HepG2 (cell line): ENCODE data around the gene TMPO. TPM values are rescaled to one million over a fixed set of nuclear protein-coding genes. Genes with fewer than 3 reads are reported as not detected.

Experiments used
- ATAC-seq: fragments of 200-7000 bp; cut with Tn5 transposase; 3 replicates; pipeline ENCODE4 v1.9.1; 2020; ENCODE audit warnings: mild to moderate bottlenecking, moderate library complexity
- BruUV-seq: library from RNA; stranded (reverse); fragments of 400-500 nt; replicated peaks from 2 replicates; lab custom pipeline; 2021; lab: Mats Ljungman, UMichigan
- CTCF ChIA-PET: fragments of 300-600 bp; formaldehyde crosslinking; extraction: SDS; loops from one replicate; lab custom pipeline; 2021; ENCODE audit warnings: low total read pairs, inconsistent platforms, low intra/inter-chr PET ratio; lab: Yijun Ruan, JAX
- POLR2A ChIA-PET: fragments of 350-600 bp; sonication (Branson Sonifier 250); formaldehyde crosslinking; loops from one replicate; lab custom pipeline; 2020; ENCODE audit warnings: antibody characterized with exemption, inconsistent platforms; lab: Yijun Ruan, JAX
- DNase-seq: peaks from one replicate; pipeline ENCODE4 v3.0.0-alpha.2; 2015; ENCODE audit warnings: low spot score
- FAIRE-seq: peaks from 3 replicates; lab custom pipeline; 2011; peaks lifted over from hg19 to GRCh38; lab: Jason Lieb, UNC
- H2AFZ ChIP-seq: one replicate; pipeline ENCODE4 v1.6.1; 2011; ENCODE audit warnings: low read length, inconsistent platforms
- H3K27ac ChIP-seq: fragments of 300-600 bp; 3 replicates; pipeline ENCODE4 v1.8.0; 2011; ENCODE audit warnings: mixed run types, mild to moderate bottlenecking, mixed read lengths, low read length, inconsistent platforms; ENCODE audit not compliant: insufficient read depth; ENCODE audit errors: extremely low read length
- H3K27me3 ChIP-seq, 2 experiments: fragments of 200-600 bp in 1 of 2; 2 replicates in 1 of 2; 3 replicates in 1 of 2; pipeline versions ENCODE4 v1.6.0 to v1.8.0; 2011; ENCODE audit warnings: low read length in 2 of 2, mild to moderate bottlenecking in 2 of 2, moderate library complexity in 2 of 2, inconsistent platforms in 1 of 2; ENCODE audit not compliant: insufficient read depth in 2 of 2, control insufficient read depth in 1 of 2
- H3K36me3 ChIP-seq, 2 experiments: fragments of 200-600 bp in 1 of 2; replicated peaks in 1 of 2; 2 replicates in 1 of 2; 3 replicates in 1 of 2; pipeline versions ENCODE4 v1.5.1 to v1.8.0; 2011; ENCODE audit warnings: low read length in 2 of 2, inconsistent platforms in 1 of 2; ENCODE audit not compliant: insufficient read depth in 2 of 2, control insufficient read depth in 1 of 2
- H3K4me1 ChIP-seq: 2 replicates; pipeline ENCODE4 v1.5.1; 2012; ENCODE audit warnings: low read length, inconsistent platforms; ENCODE audit not compliant: insufficient read depth
- H3K4me2 ChIP-seq: 2 replicates; pipeline ENCODE4 v1.6.0; 2011; ENCODE audit warnings: low read depth, low read length, inconsistent platforms
- H3K4me3 ChIP-seq, 3 experiments: fragments of 200-600 bp in 1 of 3; sonication (generic), shearing (Covaris generic) in 1 of 3; replicated peaks in 1 of 3; 2 replicates each; pipeline ENCODE4 v1.5.1; 2011 to 2016; ENCODE audit warnings: low read length in 3 of 3, inconsistent platforms in 2 of 3, low read depth in 2 of 3, mild to moderate bottlenecking in 2 of 3, control low read depth in 1 of 3, mixed read lengths in 1 of 3; ENCODE audit not compliant: insufficient read depth in 1 of 3
- H3K79me2 ChIP-seq: one replicate; pipeline ENCODE4 v1.6.1; 2011; ENCODE audit warnings: low read length, inconsistent platforms; ENCODE audit not compliant: insufficient read depth
- H3K9ac ChIP-seq: 2 replicates; pipeline ENCODE4 v1.6.0; 2011; ENCODE audit warnings: mild to moderate bottlenecking, low read depth, low read length, inconsistent platforms; ENCODE audit not compliant: insufficient read depth
- H3K9me3 ChIP-seq: 2 replicates; pipeline ENCODE4 v1.5.1; 2012; ENCODE audit warnings: mild to moderate bottlenecking, low read length
- H4K20me1 ChIP-seq: 2 replicates; pipeline ENCODE4 v1.6.0; 2011; ENCODE audit warnings: inconsistent platforms, mild to moderate bottlenecking, low read length, moderate library complexity; ENCODE audit not compliant: insufficient read depth
- ESRRA ChIP-seq: sonication (generic); formaldehyde crosslinking; IDR thresholded peaks from 2 replicates; pipeline ENCODE4 v1.5.1; 2020; ENCODE audit warnings: mild to moderate bottlenecking, low read depth, missing genetic modification reagents
- HOXA3 ChIP-seq: sonication (generic); formaldehyde crosslinking; IDR thresholded peaks from 2 replicates; pipeline ENCODE4 v1.5.0; 2020; ENCODE audit warnings: missing genetic modification reagents
- KDM6A ChIP-seq: IDR thresholded peaks from 2 replicates; pipeline ENCODE4 v1.6.1; 2016; ENCODE audit warnings: low read depth
- MIER2 ChIP-seq: IDR thresholded peaks from 2 replicates; pipeline ENCODE4 v1.6.1; 2016; ENCODE audit warnings: missing biosample characterization, missing genetic modification reagents
- MXI1 ChIP-seq: IDR thresholded peaks from 3 replicates; pipeline ENCODE4 v1.6.1; 2012; ENCODE audit warnings: low read depth, low read length, inconsistent platforms, borderline replicate concordance
- NR2F6 ChIP-seq, 2 experiments: IDR thresholded peaks; 2 replicates each; pipeline ENCODE4 v1.6.1; 2016; ENCODE audit warnings: antibody characterized with exemption in 1 of 2, mild to moderate bottlenecking in 1 of 2
- PHF21A ChIP-seq: sonication (generic); formaldehyde crosslinking; IDR thresholded peaks from 2 replicates; pipeline ENCODE4 v1.5.0; 2020; ENCODE audit warnings: mild to moderate bottlenecking, missing genetic modification reagents
- PHF5A ChIP-seq: IDR thresholded peaks from one replicate; pipeline ENCODE4 v1.6.1; 2018; ENCODE audit warnings: low read depth, missing genetic modification reagents; ENCODE audit not compliant: unreplicated experiment
- REL ChIP-seq: sonication (generic); formaldehyde crosslinking; conservative IDR thresholded peaks from 2 replicates; pipeline ENCODE4 v1.8.0; 2022; ENCODE audit warnings: mild to moderate bottlenecking, missing genetic modification reagents, moderate library complexity
- RXRB ChIP-seq: IDR thresholded peaks from 2 replicates; pipeline ENCODE4 v1.6.1; 2016; ENCODE audit warnings: borderline replicate concordance, missing genetic modification reagents, missing compliant biosample characterization
- ZKSCAN8 ChIP-seq: IDR thresholded peaks from 2 replicates; pipeline ENCODE4 v1.6.1; 2016; ENCODE audit warnings: borderline replicate concordance, missing genetic modification reagents, missing compliant biosample characterization
- ZNF501 ChIP-seq: sonication (generic); formaldehyde crosslinking; IDR thresholded peaks from 2 replicates; pipeline ENCODE4 v1.5.1; 2020; ENCODE audit warnings: mild to moderate bottlenecking, moderate library complexity, missing genetic modification reagents
- WGBS: methylation state at CpG from one replicate; pipeline ENCODE4 v1.1.6; 2017; ENCODE audit warnings: low lambda C conversion rate; 5-methylcytosine and 5-hydroxymethylcytosine counted together
- in situ Hi-C: cut with HindIII; loops from 2 replicates; pipeline ENCODE4 v1.10.0; 2017; ENCODE audit warnings: low pct_unique_long_range_greater_than_20kb; ENCODE audit not compliant: extremely low pct_ligation_motif_present
- intact Hi-C: fragments of 100-400 bp; cut with micrococcal nuclease; formaldehyde crosslinking; loops from one replicate; pipeline ENCODE4 v1.10.0; 2022; ENCODE audit not compliant: unreplicated experiment
- polyA plus RNA-seq, 8 experiments: library from polyadenylated mRNA; depleted of rRNA in 3 of 8; stranded (reverse) in 7 of 8; unstranded in 1 of 8; fragments of >200 nt; fragmentation: Illumina TruSeq in 4 of 8; extraction: Trizol in 4 of 8; gene quantifications; 2 replicates each; pipeline versions ENCODE4 v1.2.1 to v1.2.3, GENCODE V29; 2011 to 2016; ENCODE audit warnings: low read depth in 4 of 8, missing spikeins in 1 of 8, mixed read lengths in 1 of 8; ENCODE audit not compliant: insufficient read depth in 1 of 8
- total RNA-seq, 5 experiments: library from RNA; depleted of rRNA; stranded (reverse); fragments of >200 nt; fragmentation: Illumina TruSeq; extraction: Trizol; gene quantifications; 2 replicates each; pipeline ENCODE4 v1.2.3, GENCODE V29; 2016; ENCODE audit warnings: low read depth in 1 of 5
- TF ChIP-seq, protein P1 (sequence below): sonication (generic); formaldehyde crosslinking; IDR thresholded peaks from 2 replicates; pipeline ENCODE4 v1.4.0; 2020; ENCODE audit warnings: mild to moderate bottlenecking, missing genetic modification reagents
- TF ChIP-seq, protein P2 (sequence below): sonication (generic); formaldehyde crosslinking; IDR thresholded peaks from 2 replicates; pipeline ENCODE4 v1.4.0; 2020; ENCODE audit warnings: missing genetic modification reagents
- TF ChIP-seq, protein P3 (sequence below): sonication (generic); formaldehyde crosslinking; IDR thresholded peaks from 2 replicates; pipeline ENCODE4 v1.5.1; 2020; ENCODE audit warnings: missing genetic modification reagents, mild to moderate bottlenecking, borderline replicate concordance

TMPO gene
- total and polyA plus RNA-seq, 2 of the 13 experiments (the other 11 are each of a cell fraction or from before 2014, with no cell fraction given) = 24.2 to 167 TPM

DNA sequence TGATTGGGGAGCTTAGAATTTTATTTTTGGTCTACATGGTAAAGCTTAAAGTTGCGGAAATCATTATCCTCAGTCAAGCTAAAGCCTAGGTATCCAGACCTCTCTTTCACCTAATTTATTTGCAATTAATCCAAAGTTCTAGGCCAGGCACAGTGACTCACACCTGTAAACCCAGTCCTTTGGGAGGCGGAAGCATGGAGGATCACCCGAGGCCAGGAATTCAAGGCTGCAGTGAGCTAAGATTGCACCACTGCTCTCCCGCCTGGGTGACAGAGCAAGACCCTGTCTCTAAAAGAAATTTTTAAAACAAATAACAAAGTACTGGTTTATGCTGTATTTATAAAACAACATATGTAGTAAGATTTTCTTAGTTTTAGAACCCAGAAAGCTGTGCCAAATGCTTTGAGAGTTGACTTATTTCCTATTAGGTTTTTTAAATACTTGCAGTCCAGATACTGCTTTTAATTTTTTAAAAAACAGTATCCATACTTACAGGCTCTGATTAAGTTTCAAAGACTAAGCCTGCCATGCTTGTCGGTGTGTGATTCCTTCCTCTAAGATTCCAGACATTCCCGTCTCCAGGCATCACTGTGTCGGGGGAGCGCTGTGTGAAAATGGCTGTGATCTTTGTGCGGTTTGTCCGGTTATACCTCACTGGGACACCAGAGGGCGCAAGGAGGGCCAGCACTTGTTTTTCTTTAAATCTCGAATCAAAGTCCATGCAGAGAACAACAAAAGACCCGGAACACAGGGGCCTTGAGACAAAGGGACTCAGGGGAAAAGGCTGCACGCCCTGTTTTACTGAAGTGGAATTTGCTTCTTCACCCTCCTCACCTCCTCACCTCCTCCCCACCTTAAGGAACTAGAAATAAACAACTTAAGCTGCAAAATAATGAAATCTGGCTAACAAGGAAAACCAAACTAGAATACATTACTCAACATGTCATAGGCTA, 24.6 kb upstream of the TMPO start:
- in situ Hi-C loops (no loop called here), intact Hi-C loops (loop anchor here (1.0 to 2.0 kb wide), 5 partner anchors 13 to 164 kb away; no protein-coding TSS in a partner anchor)
- H3K9me3 ChIP-seq = no peaks in the 10 kb centered on the region
- ATAC-seq (peak; percentile 87), DNase-seq (peak; percentile 90), FAIRE-seq (peak; percentile 91)
- H3K79me2 ChIP-seq = no peaks in the 10 kb centered on the region
- ChIA-PET POLR2A (interaction anchor here (0.8 to 2.2 kb wide), 6 partner anchors 10 to 103 kb away, joined by 3 to 21 read pairs (median 6); partner anchors contain the start of genes SLC25A3 and TMPO), CTCF (interaction anchor here (0.9 to 3.1 kb wide), 4 partner anchors 13 to 163 kb away, joined by 3 to 21 read pairs (median 7); partner anchors contain the start of gene TMPO)
- peak overlapping the region; percentile 61 for H3K4me2 ChIP-seq
- H3K4me1 ChIP-seq = peaks cover 56% of the 10 kb centered on the region
- H2AFZ ChIP-seq = peak overlapping the region; percentile 44
- peak overlapping the region; percentile 69 for H3K9ac ChIP-seq
- no peaks in the 10 kb centered on the region for H3K27me3 ChIP-seq
- BruUV-seq = no TSS peak
- H3K36me3 ChIP-seq = no peaks in the 10 kb centered on the region
- H4K20me1 ChIP-seq = no peaks in the 10 kb centered on the region
- WGBS = 16% methylated on average over 14 of the region's 14 CpGs
- H3K27ac ChIP-seq = peak overlapping the region; percentile 76
- H3K4me3 ChIP-seq = peak overlapping the region; percentile 31 to 60 (median 34); a peak in 5 of 6 replicates
- TF ChIP-seq KDM6A (CRISPR knock-in tag) = peak; percentile 42; the same call in 1 of the 2 replicates
- no peak for TF ChIP-seq PHF5A (CRISPR knock-in tag)
- peak; percentile 62 for TF ChIP-seq ESRRA (CRISPR knock-in tag)
- no peak for TF ChIP-seq REL (CRISPR knock-in tag)
- TF ChIP-seq ZNF501 (CRISPR knock-in tag) = peak; percentile 33; the same call in 1 of the 2 replicates
- TF ChIP-seq, protein P1, sequence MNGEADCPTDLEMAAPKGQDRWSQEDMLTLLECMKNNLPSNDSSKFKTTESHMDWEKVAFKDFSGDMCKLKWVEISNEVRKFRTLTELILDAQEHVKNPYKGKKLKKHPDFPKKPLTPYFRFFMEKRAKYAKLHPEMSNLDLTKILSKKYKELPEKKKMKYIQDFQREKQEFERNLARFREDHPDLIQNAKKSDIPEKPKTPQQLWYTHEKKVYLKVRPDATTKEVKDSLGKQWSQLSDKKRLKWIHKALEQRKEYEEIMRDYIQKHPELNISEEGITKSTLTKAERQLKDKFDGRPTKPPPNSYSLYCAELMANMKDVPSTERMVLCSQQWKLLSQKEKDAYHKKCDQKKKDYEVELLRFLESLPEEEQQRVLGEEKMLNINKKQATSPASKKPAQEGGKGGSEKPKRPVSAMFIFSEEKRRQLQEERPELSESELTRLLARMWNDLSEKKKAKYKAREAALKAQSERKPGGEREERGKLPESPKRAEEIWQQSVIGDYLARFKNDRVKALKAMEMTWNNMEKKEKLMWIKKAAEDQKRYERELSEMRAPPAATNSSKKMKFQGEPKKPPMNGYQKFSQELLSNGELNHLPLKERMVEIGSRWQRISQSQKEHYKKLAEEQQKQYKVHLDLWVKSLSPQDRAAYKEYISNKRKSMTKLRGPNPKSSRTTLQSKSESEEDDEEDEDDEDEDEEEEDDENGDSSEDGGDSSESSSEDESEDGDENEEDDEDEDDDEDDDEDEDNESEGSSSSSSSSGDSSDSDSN (CRISPR knock-in tag) = 0 out of 2 replicates have a peak, but pooled peaks have one; percentile 7
- TF ChIP-seq PHF21A = peak; percentile 71; the same call in 1 of the 2 replicates
- TF ChIP-seq, protein P2, sequence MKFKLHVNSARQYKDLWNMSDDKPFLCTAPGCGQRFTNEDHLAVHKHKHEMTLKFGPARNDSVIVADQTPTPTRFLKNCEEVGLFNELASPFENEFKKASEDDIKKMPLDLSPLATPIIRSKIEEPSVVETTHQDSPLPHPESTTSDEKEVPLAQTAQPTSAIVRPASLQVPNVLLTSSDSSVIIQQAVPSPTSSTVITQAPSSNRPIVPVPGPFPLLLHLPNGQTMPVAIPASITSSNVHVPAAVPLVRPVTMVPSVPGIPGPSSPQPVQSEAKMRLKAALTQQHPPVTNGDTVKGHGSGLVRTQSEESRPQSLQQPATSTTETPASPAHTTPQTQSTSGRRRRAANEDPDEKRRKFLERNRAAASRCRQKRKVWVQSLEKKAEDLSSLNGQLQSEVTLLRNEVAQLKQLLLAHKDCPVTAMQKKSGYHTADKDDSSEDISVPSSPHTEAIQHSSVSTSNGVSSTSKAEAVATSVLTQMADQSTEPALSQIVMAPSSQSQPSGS (CRISPR knock-in tag) = peak; percentile 57; the same call in 1 of the 2 replicates
- TF ChIP-seq NR2F6 (IDR thresholded peaks at IDR 0.05) = no peak
- TF ChIP-seq NR2F6 (CRISPR knock-in tag; IDR thresholded peaks at IDR 0.05) = peak; percentile 15; the same call in 1 of the 2 replicates
- 0 out of 2 replicates have a peak, but pooled peaks have one; percentile 56 for TF ChIP-seq RXRB (CRISPR knock-in tag)
- peak; percentile 79; the same call in 1 of the 2 replicates for TF ChIP-seq HOXA3
- TF ChIP-seq ZKSCAN8 (CRISPR knock-in tag) = peak; percentile 70; the same call in 1 of the 2 replicates
- peak; percentile 54; the same call in 1 of the 3 replicates for TF ChIP-seq MXI1
- TF ChIP-seq, protein P3, sequence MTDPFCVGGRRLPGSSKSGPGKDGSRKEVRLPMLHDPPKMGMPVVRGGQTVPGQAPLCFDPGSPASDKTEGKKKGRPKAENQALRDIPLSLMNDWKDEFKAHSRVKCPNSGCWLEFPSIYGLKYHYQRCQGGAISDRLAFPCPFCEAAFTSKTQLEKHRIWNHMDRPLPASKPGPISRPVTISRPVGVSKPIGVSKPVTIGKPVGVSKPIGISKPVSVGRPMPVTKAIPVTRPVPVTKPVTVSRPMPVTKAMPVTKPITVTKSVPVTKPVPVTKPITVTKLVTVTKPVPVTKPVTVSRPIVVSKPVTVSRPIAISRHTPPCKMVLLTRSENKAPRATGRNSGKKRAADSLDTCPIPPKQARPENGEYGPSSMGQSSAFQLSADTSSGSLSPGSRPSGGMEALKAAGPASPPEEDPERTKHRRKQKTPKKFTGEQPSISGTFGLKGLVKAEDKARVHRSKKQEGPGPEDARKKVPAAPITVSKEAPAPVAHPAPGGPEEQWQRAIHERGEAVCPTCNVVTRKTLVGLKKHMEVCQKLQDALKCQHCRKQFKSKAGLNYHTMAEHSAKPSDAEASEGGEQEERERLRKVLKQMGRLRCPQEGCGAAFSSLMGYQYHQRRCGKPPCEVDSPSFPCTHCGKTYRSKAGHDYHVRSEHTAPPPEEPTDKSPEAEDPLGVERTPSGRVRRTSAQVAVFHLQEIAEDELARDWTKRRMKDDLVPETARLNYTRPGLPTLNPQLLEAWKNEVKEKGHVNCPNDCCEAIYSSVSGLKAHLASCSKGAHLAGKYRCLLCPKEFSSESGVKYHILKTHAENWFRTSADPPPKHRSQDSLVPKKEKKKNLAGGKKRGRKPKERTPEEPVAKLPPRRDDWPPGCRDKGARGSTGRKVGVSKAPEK (CRISPR knock-in tag) = peak; percentile 57; the same call in 1 of the 2 replicates
- peak; percentile 53; the same call in 1 of the 2 replicates for TF ChIP-seq MIER2
